Aorta (tissue), 5 donors: ENCODE measurements around the gene SPINK1. TPM values are rescaled to one million over a fixed set of nuclear protein-coding genes. Genes with fewer than 3 reads are reported as not detected.

Experiments used
- ATAC-seq: fragments of 200-7000 bp; cut with Tn5 transposase; one replicate; pipeline ENCODE4 v1.9.1; 2022; ENCODE audit warnings: moderate library complexity; ENCODE audit not compliant: low FRiP score
- DNase-seq, 2 donors: peaks; one replicate each; pipeline ENCODE4 v3.0.0-alpha.2; 2020
- H3K27ac ChIP-seq, 2 donors: one replicate each; pipeline ENCODE4 v1.5.1; 2013; ENCODE audit warnings: low read length in 2 of 2, mild to moderate bottlenecking in 2 of 2, moderate library complexity in 2 of 2, control low read depth in 1 of 2, inconsistent platforms in 1 of 2, low read depth in 1 of 2
- H3K27me3 ChIP-seq, 2 donors: one replicate each; pipeline ENCODE4 v1.6.1; 2013; ENCODE audit warnings: control low read depth in 1 of 2, low read length in 1 of 2, mild to moderate bottlenecking in 1 of 2, moderate library complexity in 1 of 2; ENCODE audit not compliant: insufficient read depth in 2 of 2, control insufficient read depth in 1 of 2
- H3K36me3 ChIP-seq, 2 donors: one replicate each; pipeline ENCODE4 v1.6.1; 2013; ENCODE audit warnings: control low read depth in 1 of 2, low read length in 1 of 2, mild to moderate bottlenecking in 1 of 2; ENCODE audit not compliant: insufficient read depth in 2 of 2, control insufficient read depth in 1 of 2
- H3K4me1 ChIP-seq, 2 donors: one replicate each; pipeline ENCODE4 v1.6.1; 2013; ENCODE audit warnings: low read length in 2 of 2, control low read depth in 1 of 2, mild to moderate bottlenecking in 1 of 2, moderate library complexity in 1 of 2; ENCODE audit not compliant: insufficient read depth in 2 of 2, control insufficient read depth in 1 of 2
- H3K4me3 ChIP-seq, 2 donors: one replicate each; pipeline ENCODE4 v1.5.1; 2013; ENCODE audit warnings: low read length in 2 of 2, control low read depth in 1 of 2, mild to moderate bottlenecking in 1 of 2
- H3K9me3 ChIP-seq: one replicate; pipeline ENCODE4 v1.6.1; 2013; ENCODE audit warnings: mild to moderate bottlenecking, low read length; ENCODE audit not compliant: control insufficient read depth
- WGBS, 2 donors: extraction: QIAGEN DNeasy Blood & Tissue Kit; methylation state at CpG; one replicate each; pipeline ENCODE4 v1.1.7; 2013; 5-methylcytosine and 5-hydroxymethylcytosine counted together
- intact Hi-C, 2 donors: fragments of 100-400 bp; cut with DNase I; formaldehyde crosslinking; loops; one replicate each; pipeline versions ENCODE4 v1.14.2 to v1.15.0; 2022
- polyA plus RNA-seq, 2 donors: library from polyadenylated mRNA; stranded (reverse); fragments of 200-250 nt; gene quantifications; one replicate each; pipeline ENCODE4 v1.2.3, GENCODE V29; 2013
- total RNA-seq, 2 donors: library from RNA; stranded (reverse); fragmentation: NEBNext Ultra II Directional; extraction: Animal tissue kit (Norgen Biotek cat#: 25700); gene quantifications; one replicate each; pipeline ENCODE4 v1.2.1, GENCODE V29; 2021
- donor health status: healthy with polysubstance abuse.
- donor health status: Bipolar disorder and iron deficiency.
- donor health status: DM: no; HTN: no; CAD: no.
- donor health status: DM: no; HTN: no; CAD: no.
- donor health status: DM: yes; HTN: yes; CAD: no.

Gene SPINK1
- total and polyA plus RNA-seq, 4 donors: 9.4 to 67.7 (median 15.3) TPM

DNA sequence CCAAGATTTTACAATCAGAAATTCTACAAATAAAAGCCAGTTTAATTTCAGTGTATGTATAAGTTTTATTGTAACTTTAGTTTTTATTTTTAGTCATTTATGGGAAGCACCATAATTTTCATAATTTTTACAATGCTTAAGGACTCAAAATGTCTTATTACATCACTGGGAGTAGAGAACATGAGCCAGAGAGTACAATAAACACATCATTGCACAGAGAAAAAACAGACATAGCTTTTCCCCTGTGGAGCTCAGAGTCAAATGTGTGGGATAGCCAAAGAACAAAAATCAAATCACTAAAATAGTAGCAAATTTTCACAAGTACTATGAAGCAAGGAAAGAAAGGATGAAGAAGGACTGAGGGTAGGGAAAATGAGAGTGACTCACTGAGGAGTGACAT is 43.4 kb downstream of the SPINK1 start:
- Histone ChIP-seq H3K4me3 (no peak overlapping the region), H3K36me3 (no peaks in the 10 kb centered on the region), H3K27me3 (no peaks in the 10 kb centered on the region), H3K27ac (no peak overlapping the region), H3K9me3 (peaks cover 2% of the 10 kb centered on the region), H3K4me1 (no peaks in the 10 kb centered on the region)
- DNase-seq (no peak), ATAC-seq (no peak)
- intact Hi-C loops: no loop called here

- Histone ChIP-seq H3K9me3 (peaks cover 2% of the 10 kb centered on the region), H3K36me3 (no peaks in the 10 kb centered on the region), H3K4me1 (no peaks in the 10 kb centered on the region), H3K27ac (no peak overlapping the region), H3K27me3 (no peaks in the 10 kb centered on the region), H3K4me3 (no peak overlapping the region)
- WGBS, 2 donors: 74 to 78% methylated on average over 2 of the region's 2 CpGs
- no peak for DNase-seq
- ATAC-seq: no peak
- intact Hi-C loops: no loop called here
These were observed 45.3 kb downstream of the SPINK1 start for GRCh38 chr5:147786142-147786541.

GRCh38 chr5:147784146-147784987 is 47.1 kb downstream of the SPINK1 start:
- intact Hi-C loops: no loop called here
- WGBS, 2 donors: 56 to 60% methylated on average over 8 of the region's 8 CpGs
- DNase-seq (no peak), ATAC-seq (no peak)
- H3K27me3 ChIP-seq: no peaks in the 10 kb centered on the region
- H3K4me1 ChIP-seq: no peaks in the 10 kb centered on the region
- H3K9me3 ChIP-seq: peaks cover 2% of the 10 kb centered on the region
- no peaks in the 10 kb centered on the region for H3K36me3 ChIP-seq
- no peak overlapping the region for H3K4me3 ChIP-seq
- H3K27ac ChIP-seq: no peak overlapping the region

- Histone ChIP-seq H3K36me3 (no peaks in the 10 kb centered on the region), H3K9me3 (peaks cover 2% of the 10 kb centered on the region), H3K27ac (no peak within 1 kb of the TSS), H3K27me3 (no peaks in the 10 kb centered on the region), H3K4me3 (no peak within 1 kb of the TSS), H3K4me1 (no peaks in the 10 kb centered on the region)
- intact Hi-C loops: no loop called here
- peak; percentile 46 for ATAC-seq
- peak; percentile 65 to 79 for DNase-seq
- WGBS, 2 donors: 1 to 3% methylated on average over 19 of the region's 19 CpGs
These were observed 49.1 kb downstream of the SPINK1 start, which contains the start of gene JAKMIP2 for GRCh38 chr5:147782110-147783028. TSS of gene JAKMIP2 (minus strand) at chr5:147782728. CDS start at chr5:147671806, 110,922 bp downstream.

GRCh38 chr5:147780924-147781573 is 50.4 kb downstream of the SPINK1 start:
- intact Hi-C loops: no loop called here
- Histone ChIP-seq H3K4me3 (no peak overlapping the region), H3K9me3 (peaks cover 2% of the 10 kb centered on the region), H3K27me3 (no peaks in the 10 kb centered on the region), H3K36me3 (no peaks in the 10 kb centered on the region), H3K4me1 (no peaks in the 10 kb centered on the region), H3K27ac (no peak overlapping the region)
- WGBS, 2 donors: 84 to 89% methylated on average over 5 of the region's 5 CpGs
- DNase-seq (no peak), ATAC-seq (no peak)

- Histone ChIP-seq H3K9me3 (peaks cover 2% of the 10 kb centered on the region), H3K36me3 (no peaks in the 10 kb centered on the region), H3K4me1 (no peaks in the 10 kb centered on the region), H3K4me3 (no peak overlapping the region), H3K27ac (no peak overlapping the region), H3K27me3 (no peaks in the 10 kb centered on the region)
- DNase-seq (no peak), ATAC-seq (no peak)
- WGBS, 2 donors: 75 to 79% methylated on average over 1 of the region's 1 CpG
- intact Hi-C loops: no loop called here
These were observed 51.8 kb downstream of the SPINK1 start for GRCh38 chr5:147779694-147780093.

DNA sequence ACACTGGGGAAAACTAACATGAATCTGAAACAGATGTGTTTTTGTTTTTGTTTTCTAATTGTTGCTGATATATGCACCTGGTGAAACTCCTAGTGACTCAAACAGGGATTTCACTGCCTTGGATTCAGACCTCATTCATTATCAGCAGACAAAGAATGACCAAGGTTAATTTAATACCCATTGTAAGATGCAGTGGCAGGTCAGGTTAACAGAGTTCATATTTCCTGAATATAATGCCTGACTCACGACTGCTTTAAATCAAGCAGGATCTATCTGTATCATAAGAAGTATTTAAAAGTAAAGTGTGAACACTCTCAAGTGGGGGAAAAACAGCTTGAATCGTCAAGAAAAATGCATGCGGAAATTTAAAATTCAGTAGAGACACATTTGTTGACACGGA is 54.5 kb downstream of the SPINK1 start:
- H3K4me3 ChIP-seq: no peak overlapping the region
- no peaks in the 10 kb centered on the region for H3K27me3 ChIP-seq
- DNase-seq (no peak), ATAC-seq (no peak)
- no peaks in the 10 kb centered on the region for H3K36me3 ChIP-seq
- no peaks in the 10 kb centered on the region for H3K9me3 ChIP-seq
- no peak overlapping the region for H3K27ac ChIP-seq
- no peaks in the 10 kb centered on the region for H3K4me1 ChIP-seq
- WGBS, 2 donors: 76 to 80% methylated on average over 4 of the region's 4 CpGs
- intact Hi-C loops: no loop called here
